ENCODE data around the gene CPLANE2.
A peak's percentile ranks its signal among the peaks of the same experiment; 100 is the strongest.
"Not testable (repeated sequence)": the region's sequence is repeated elsewhere in the genome, so short reads cannot be mapped to it uniquely, and the experiment has no call there.

The CPLANE2 gene

GRCh38 chr1:16196874-16197273 lies 40.1 kb downstream of the CPLANE2 start:
- Histone ChIP-seq H3K4me3 (ENCODE audit: severe bottlenecking) (no peak overlapping the region), H3K27me3 (ENCODE audit: insufficient read depth, poor library complexity, severe bottlenecking) (no peaks in the 10 kb centered on the region), H3K4me1 (ENCODE audit: insufficient read depth, poor library complexity, severe bottlenecking) (no peaks in the 10 kb centered on the region), H3K27ac (ENCODE audit: poor library complexity, severe bottlenecking) (no peak overlapping the region), H3K9me3 (ENCODE audit: severe bottlenecking) (no peaks in the 10 kb centered on the region), H3K36me3 (ENCODE audit: low read depth) (no peaks in the 10 kb centered on the region)
- DNase-seq (ENCODE audit: low spot score) (no peak), ATAC-seq (ENCODE audit: low read depth) (no peak)
- TF ChIP-seq CTCF (IDR thresholded peaks at IDR 0.05; ENCODE audit: poor library complexity, severe bottlenecking): no peak

GRCh38 chr1:16196139-16196538 lies 40.8 kb downstream of the CPLANE2 start:
- ATAC-seq (ENCODE audit: low read depth); H3K4me1 ChIP-seq (ENCODE audit: insufficient read depth, poor library complexity, severe bottlenecking); H3K4me3 ChIP-seq (ENCODE audit: severe bottlenecking); H3K27ac ChIP-seq (ENCODE audit: poor library complexity, severe bottlenecking); DNase-seq (ENCODE audit: low spot score); H3K9me3 ChIP-seq (ENCODE audit: severe bottlenecking); H3K36me3 ChIP-seq (ENCODE audit: low read depth); H3K27me3 ChIP-seq (ENCODE audit: insufficient read depth, poor library complexity, severe bottlenecking): not testable (repeated sequence)

- Histone ChIP-seq H3K27me3 (ENCODE audit: insufficient read depth, poor library complexity, severe bottlenecking) (no peaks in the 10 kb centered on the region), H3K27ac (ENCODE audit: poor library complexity, severe bottlenecking) (no peak overlapping the region), H3K4me3 (ENCODE audit: severe bottlenecking) (no peak overlapping the region), H3K9me3 (ENCODE audit: severe bottlenecking) (no peaks in the 10 kb centered on the region), H3K36me3 (ENCODE audit: low read depth) (no peaks in the 10 kb centered on the region), H3K4me1 (ENCODE audit: insufficient read depth, poor library complexity, severe bottlenecking) (no peaks in the 10 kb centered on the region)
- no peak for DNase-seq (ENCODE audit: low spot score)
- ATAC-seq (ENCODE audit: low read depth): no peak
- TF ChIP-seq CTCF (IDR thresholded peaks at IDR 0.05; ENCODE audit: poor library complexity, severe bottlenecking): no peak
These were observed 41.5 kb downstream of the CPLANE2 start for GRCh38 chr1:16195518-16195905.

- peak; percentile 37; the same call in 2 of the 3 replicates for ATAC-seq (ENCODE audit: low read depth)
- H3K4me3 ChIP-seq (ENCODE audit: severe bottlenecking): no peak overlapping the region
- no peaks in the 10 kb centered on the region for H3K27me3 ChIP-seq (ENCODE audit: insufficient read depth, poor library complexity, severe bottlenecking)
- no peak for DNase-seq (ENCODE audit: low spot score)
- peaks cover 20% of the 10 kb centered on the region for H3K4me1 ChIP-seq (ENCODE audit: insufficient read depth, poor library complexity, severe bottlenecking)
- H3K36me3 ChIP-seq (ENCODE audit: low read depth): no peaks in the 10 kb centered on the region
- no peak overlapping the region for H3K27ac ChIP-seq (ENCODE audit: poor library complexity, severe bottlenecking)
- no peak for TF ChIP-seq CTCF (IDR thresholded peaks at IDR 0.05; ENCODE audit: poor library complexity, severe bottlenecking)
- H3K9me3 ChIP-seq (ENCODE audit: severe bottlenecking): no peaks in the 10 kb centered on the region
These were observed 45.0 kb downstream of the CPLANE2 start for GRCh38 chr1:16191916-16192546.

- no peaks in the 10 kb centered on the region for H3K27me3 ChIP-seq (ENCODE audit: insufficient read depth, poor library complexity, severe bottlenecking)
- no peak overlapping the region for H3K4me3 ChIP-seq (ENCODE audit: severe bottlenecking)
- no peak overlapping the region for H3K27ac ChIP-seq (ENCODE audit: poor library complexity, severe bottlenecking)
- DNase-seq (ENCODE audit: low spot score) (no peak), ATAC-seq (ENCODE audit: low read depth) (no peak)
- no peaks in the 10 kb centered on the region for H3K36me3 ChIP-seq (ENCODE audit: low read depth)
- no peak for TF ChIP-seq CTCF (IDR thresholded peaks at IDR 0.05; ENCODE audit: poor library complexity, severe bottlenecking)
- no peaks in the 10 kb centered on the region for H3K9me3 ChIP-seq (ENCODE audit: severe bottlenecking)
- H3K4me1 ChIP-seq (ENCODE audit: insufficient read depth, poor library complexity, severe bottlenecking): peaks cover 20% of the 10 kb centered on the region
These were observed 45.7 kb downstream of the CPLANE2 start for GRCh38 chr1:16191309-16191708.
